ENCODE data around the gene MARK3.
A peak's percentile ranks its signal among the peaks of the same experiment; 100 is the strongest.
"Not testable (repeated sequence)": the region's sequence is repeated elsewhere in the genome, so short reads cannot be mapped to it uniquely, and the experiment has no call there.

MARK3 gene

GRCh38 chr14:103512701-103513611 lies 127.7 kb downstream of the MARK3 start:
- no peak for DNase-seq (ENCODE audit: low read depth)

- DNase-seq (ENCODE audit: low read depth), result no peak
Measured at GRCh38 chr14:103514596-103515421, 129.6 kb downstream of the MARK3 start.

- no peak for DNase-seq (ENCODE audit: low read depth)
Measured at GRCh38 chr14:103516426-103517173, 131.4 kb downstream of the MARK3 start.

- DNase-seq (ENCODE audit: low read depth), result no peak
Measured at GRCh38 chr14:103517174-103517566, 132.0 kb downstream of the MARK3 start.

- no peak for DNase-seq (ENCODE audit: low read depth)
Measured at GRCh38 chr14:103517721-103518421, 132.7 kb downstream of the MARK3 start.

GRCh38 chr14:103518422-103519042 lies 133.3 kb downstream of the MARK3 start:
- peak; percentile 71 for DNase-seq (ENCODE audit: low read depth)

GRCh38 chr14:103519043-103519836 lies 134.0 kb downstream of the MARK3 start:
- no peak for DNase-seq (ENCODE audit: low read depth)

- no peak for DNase-seq (ENCODE audit: low read depth)
Measured at GRCh38 chr14:103519837-103520212, 134.6 kb downstream of the MARK3 start.

- no peak for DNase-seq (ENCODE audit: low read depth)
Measured at GRCh38 chr14:103520269-103520656, 135.0 kb downstream of the MARK3 start.

GRCh38 chr14:103520657-103521437 lies 135.6 kb downstream of the MARK3 start:
- peak; percentile 79 for DNase-seq (ENCODE audit: low read depth)

GRCh38 chr14:103521438-103521950 lies 136.3 kb downstream of the MARK3 start:
- DNase-seq (ENCODE audit: low read depth), result no peak

- peak; percentile 35 for DNase-seq (ENCODE audit: low read depth)
Measured at GRCh38 chr14:103521951-103522563, 136.8 kb downstream of the MARK3 start.

GRCh38 chr14:103522649-103523574 lies 137.7 kb downstream of the MARK3 start, which contains the start of gene CKB:
CKB (minus strand) TSS chr14:103522830; CDS start chr14:103522493, 337 bp downstream.
- peak; percentile 55 for DNase-seq (ENCODE audit: low read depth)

GRCh38 chr14:103523575-103523954 lies 138.3 kb downstream of the MARK3 start:
- no peak for DNase-seq (ENCODE audit: low read depth)

- no peak for DNase-seq (ENCODE audit: low read depth)
Measured at GRCh38 chr14:103524002-103524935, 139.1 kb downstream of the MARK3 start.

- not testable (repeated sequence) for DNase-seq (ENCODE audit: low read depth)
Measured at GRCh38 chr14:103525430-103526246, 140.4 kb downstream of the MARK3 start.

All from ELR (cell line).